ENCODE data around the gene BGN.

GRCh38 chrX:153488231-153488914, 6.4 kb upstream of the BGN start:
- TF ChIP-seq POLR2A (IDR thresholded peaks at IDR 0.05; ENCODE audit: low read length) = no peak
- TF ChIP-seq GATA1 (IDR thresholded peaks at IDR 0.05; ENCODE audit: low read depth, low read length) = no peak

Measured in erythroblast (primary cell).